Measurements from ENCODE around the gene TICAM2.

GRCh38 chr5:115551415-115551814, 50.9 kb downstream of the TICAM2 start:
- TF ChIP-seq, protein P1, sequence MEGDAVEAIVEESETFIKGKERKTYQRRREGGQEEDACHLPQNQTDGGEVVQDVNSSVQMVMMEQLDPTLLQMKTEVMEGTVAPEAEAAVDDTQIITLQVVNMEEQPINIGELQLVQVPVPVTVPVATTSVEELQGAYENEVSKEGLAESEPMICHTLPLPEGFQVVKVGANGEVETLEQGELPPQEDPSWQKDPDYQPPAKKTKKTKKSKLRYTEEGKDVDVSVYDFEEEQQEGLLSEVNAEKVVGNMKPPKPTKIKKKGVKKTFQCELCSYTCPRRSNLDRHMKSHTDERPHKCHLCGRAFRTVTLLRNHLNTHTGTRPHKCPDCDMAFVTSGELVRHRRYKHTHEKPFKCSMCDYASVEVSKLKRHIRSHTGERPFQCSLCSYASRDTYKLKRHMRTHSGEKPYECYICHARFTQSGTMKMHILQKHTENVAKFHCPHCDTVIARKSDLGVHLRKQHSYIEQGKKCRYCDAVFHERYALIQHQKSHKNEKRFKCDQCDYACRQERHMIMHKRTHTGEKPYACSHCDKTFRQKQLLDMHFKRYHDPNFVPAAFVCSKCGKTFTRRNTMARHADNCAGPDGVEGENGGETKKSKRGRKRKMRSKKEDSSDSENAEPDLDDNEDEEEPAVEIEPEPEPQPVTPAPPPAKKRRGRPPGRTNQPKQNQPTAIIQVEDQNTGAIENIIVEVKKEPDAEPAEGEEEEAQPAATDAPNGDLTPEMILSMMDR (IDR thresholded peaks at IDR 0.05) = no peak
- TF ChIP-seq POLR2A (IDR thresholded peaks at IDR 0.05) = no peak
